NCI-H2081 treated with DMSO at 0.1 percent for 48 hours (cell line): ENCODE results near the gene MMP24OS.
A peak's percentile ranks its signal among the peaks of the same experiment; 100 is the strongest.

Source experiments
- DNase-seq: peaks from one replicate; lab custom pipeline; 2025; lab: John Stamatoyannopoulos, UW

MMP24OS gene

DNA sequence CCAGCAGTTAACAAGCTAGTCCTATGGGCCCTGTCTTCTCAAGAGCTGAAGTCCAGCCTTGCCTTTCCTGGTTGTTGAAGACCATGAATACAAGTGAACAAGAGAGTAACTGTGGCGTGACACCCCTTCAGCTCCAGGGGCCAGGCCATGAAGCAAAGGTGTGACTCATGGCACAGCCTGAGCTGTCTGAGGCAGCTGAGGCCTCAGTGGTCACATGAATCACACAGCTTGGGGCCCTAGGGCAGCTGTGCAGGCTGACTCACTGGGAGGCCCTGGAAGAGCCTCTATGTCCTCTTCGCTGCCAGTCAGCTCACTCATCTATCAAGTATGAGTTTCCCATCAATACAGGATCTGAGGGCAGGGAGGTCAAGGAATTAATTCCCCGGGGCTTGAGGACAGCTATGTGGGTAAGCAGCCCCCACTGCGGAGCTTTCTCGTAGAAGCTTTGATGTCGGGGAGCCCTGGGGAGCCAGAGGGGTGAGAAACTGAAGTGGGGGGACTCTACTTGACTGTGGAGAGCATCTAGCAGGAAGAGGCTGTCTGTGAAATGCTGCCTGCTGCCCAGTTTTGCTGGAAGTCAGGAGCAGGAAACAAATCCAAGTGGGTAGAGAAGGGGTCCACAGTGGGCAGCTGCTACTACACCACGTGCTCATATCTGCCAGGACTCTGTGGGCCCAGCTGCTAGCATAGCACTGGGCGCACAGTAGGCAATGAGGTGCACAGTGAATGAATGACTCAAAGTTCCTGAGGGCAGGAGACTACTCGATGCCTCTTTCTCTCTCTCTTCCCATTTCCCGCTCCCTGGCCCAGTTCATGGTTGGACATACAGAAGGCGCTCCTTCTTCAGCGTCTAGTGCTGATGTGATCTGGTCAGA, 28.0 kb upstream of the MMP24OS start:
- no peak for DNase-seq

DNA sequence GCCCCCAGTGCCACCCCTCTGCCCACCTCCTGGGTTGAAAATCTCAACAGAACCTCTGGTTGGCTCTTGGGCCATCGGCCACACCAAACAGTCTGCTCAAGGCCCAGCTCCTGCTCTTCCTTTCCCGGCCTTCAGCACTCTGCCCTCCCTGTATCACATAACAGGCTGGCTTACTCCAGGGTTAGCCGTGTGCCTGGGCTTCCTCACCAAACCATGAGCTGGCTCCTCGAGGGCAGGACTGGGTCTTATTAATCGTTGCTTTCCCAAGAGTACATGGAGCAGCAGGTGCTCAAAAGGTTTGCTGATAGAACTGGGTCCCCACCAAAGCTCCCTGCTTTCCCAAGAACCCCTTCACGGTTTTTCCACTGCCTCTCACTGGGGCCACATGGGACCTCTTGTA, 27.0 kb upstream of the MMP24OS start:
- DNase-seq: no peak

DNA sequence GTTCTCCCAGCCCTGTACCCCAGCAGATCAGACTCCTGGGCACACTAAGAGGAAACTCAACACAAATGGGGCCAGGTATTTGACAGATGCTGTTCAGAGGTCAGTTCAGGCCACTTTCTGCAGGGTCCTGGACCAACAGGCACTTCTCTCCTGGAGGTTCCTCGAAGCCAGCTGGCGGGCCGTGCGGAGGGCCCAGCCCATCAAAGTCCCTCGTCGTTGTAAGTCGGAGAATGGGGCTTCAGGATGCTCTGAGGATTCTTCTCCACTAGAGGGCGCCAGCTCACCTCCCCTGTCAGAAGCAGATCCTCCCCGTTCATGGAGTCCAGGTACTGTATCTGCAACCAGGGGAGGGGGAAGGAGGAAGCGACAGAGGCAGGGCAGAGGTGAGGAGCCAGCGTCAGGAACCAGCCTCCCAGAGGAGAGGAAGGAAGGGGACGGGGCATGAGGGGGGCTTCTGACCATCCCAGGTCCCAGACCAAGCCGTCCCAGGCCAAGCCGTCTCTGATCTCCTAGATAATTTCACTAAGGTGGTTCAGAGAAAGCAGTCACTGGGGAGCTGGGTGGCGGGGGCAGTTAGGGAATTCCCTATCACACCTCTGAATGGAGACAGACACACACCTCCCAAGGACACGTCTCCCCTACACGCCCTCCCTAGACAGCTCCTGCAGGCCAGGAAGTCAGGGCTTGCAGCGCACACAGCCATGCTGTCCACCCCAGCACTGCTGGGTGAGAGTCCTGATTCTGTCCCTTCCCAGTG, 26.0 kb upstream of the MMP24OS start:
- DNase-seq: peak; percentile 68

DNA sequence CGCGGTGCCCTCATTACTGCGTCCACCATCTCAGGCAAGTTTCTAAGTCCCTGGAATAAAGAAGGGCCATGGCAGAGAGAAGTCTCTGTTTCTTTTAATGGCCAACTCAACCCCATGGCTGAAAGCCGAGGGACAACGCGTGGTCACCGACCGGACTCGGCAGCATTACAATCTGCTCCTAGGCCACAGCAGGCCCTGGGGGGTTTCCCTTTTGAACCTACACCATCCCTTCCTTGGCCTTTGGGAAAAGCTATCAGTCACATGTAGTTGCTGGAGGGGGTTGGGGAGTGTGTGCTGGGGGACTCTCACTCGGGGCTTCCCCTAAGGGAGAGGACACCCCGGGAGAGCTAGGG, 25.4 kb upstream of the MMP24OS start:
- no peak for DNase-seq

DNA sequence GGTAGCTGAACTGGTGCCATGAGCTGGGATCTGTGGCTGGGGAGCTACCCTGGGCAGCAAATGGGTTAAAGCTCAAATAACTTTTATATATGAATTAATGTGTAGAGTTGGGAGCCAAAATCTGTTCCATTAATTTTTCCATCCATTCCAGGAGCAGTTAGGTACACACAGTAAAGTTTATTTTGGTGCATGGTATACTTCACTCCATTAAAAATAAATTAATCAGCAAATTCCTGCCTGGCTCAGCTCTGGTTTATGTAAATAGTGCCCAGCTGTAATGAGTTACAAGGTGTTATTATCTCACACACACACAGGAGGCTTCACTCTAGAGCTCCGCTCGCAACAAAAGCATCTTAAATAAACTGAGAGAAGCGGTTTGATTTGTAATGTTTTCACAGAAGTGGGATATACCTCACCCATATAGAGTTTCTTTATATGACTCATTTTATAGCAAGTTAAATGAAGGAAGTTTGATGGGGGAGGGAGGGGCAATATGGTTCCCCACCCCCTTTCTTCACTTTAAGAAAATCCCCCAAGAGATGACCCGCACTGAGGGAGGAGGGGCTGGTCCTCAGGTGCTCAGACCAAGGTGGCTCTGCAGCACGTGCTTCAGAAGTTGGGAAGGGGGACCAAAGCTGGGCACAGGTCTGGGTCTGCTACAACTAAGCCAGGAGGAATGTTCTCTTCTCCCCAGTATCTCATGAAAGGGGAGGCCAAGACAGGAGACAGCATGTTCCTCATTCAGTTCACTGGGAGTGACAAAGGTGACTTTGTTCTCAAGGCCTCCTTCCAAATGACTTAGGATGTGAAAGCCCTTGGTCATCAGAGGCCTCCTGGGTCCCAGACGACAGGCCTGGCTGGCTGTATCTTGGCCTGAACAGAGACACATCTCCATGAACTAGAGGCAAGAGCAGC, 24.8 kb upstream of the MMP24OS start:
- no peak for DNase-seq

DNA sequence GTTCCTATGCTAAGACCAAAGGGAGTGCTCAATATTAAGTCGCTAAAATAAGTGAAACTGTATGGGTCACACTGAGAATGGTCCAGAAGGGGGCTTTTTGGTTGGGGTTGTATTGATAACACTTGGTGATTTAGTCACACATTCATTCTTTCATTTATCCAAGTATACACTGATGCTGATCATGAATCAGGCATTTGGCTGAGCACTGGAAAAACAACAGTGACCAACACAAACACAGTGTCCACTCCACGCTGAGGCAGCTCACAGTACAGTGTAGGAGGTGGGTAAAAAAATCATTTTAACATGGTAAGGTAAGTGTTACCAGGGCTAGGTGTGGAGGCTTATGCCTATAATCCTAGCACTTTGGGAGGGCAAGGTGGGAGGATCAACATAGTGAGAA, 23.5 kb upstream of the MMP24OS start:
- no peak for DNase-seq

DNA sequence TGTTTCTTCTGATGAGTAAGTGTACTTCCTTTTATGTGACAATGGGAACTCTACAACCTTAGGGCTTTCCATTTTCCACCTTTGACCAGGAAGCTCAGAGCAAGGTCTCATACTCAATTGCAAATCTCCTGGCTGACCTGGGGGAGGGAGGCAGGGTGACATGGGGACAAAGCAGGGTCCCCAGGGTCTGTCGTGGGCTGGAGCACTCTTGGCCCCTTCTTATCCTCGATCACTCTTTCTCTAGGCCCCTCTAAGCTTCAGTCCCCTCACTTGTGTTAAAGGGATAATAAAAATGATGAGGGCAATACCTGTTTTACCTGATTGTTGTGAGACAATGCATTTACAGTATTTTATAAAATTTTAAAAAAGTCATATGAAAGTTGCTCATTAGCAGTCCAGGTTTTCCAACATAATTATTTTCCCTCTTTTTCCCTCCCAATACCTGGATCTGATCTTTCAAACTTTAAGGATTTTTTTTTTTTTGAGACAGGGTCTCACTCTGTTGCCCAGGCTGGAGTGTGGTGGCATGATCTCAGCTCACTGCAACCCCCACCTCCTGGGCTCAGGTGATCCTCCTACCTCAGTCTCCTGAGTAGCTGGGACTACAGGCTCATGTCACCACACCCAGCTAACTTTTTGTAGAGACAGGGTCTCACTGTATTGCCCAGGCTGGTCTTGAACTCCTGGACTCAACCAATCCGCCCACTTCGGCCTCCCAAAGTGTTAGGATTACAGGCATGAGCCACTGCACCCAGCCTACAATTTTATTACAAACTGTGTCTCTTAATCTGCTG, 22.7 kb upstream of the MMP24OS start:
- no peak for DNase-seq

DNA sequence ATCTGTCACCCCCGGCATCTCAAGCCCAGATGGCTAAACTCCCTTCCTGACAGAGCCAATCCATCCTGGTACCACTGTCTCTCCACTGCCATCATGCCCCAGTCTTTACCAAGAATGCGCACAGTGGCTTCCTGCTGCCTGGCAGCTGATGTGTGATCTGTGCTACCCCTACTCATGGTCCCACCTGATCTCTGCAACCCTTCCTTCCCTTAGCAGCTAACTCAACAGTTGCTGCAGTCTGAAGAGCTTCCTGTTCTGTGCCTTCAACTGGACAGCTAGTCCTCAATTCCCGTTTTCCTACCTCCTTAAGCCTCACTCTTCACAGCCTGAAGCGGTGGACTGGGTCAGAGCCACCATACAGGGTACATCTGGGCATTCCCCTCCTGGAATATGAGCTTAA, 21.9 kb upstream of the MMP24OS start:
- no peak for DNase-seq

DNA sequence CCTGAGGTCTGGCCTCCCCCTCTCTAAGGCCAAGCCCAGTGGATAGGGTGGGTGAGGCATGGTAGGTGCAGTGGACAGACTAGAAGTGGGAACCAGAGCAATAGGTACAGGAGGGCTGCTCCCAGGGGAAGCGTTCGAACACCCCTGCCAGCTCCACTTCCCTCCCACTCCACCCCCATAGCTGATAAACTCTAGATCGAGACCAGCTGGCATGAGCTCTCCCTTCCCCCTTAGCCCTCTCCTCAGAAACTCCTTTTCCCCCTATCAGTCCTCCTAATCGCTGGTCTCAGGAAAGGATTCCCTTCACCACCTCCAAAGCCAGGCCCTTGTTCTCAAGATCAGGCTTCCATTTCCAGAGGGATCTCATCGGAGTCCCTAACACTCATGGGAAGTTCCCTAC, 20.3 kb upstream of the MMP24OS start:
- no peak for DNase-seq

DNA sequence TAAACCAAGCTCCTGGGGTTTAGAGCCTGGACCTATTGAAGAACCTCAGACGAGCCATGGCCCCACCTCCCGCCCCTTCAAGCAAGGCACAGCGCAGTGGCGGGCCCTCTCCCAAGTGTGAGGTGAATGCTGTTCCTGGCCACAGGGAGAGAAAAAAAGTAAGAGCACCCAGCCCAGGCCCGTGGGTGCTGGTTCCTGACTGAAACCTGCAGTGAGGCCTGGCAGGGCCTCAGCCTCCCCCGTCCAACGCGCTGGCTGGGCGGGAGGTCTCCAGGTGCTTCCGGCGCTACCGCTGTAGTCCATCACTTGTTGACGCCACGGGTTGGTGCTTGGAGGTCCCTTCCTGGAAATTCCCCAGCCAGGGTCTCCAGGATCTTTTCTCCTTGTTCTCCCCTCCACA, 19.8 kb upstream of the MMP24OS start:
- DNase-seq: no peak

DNA sequence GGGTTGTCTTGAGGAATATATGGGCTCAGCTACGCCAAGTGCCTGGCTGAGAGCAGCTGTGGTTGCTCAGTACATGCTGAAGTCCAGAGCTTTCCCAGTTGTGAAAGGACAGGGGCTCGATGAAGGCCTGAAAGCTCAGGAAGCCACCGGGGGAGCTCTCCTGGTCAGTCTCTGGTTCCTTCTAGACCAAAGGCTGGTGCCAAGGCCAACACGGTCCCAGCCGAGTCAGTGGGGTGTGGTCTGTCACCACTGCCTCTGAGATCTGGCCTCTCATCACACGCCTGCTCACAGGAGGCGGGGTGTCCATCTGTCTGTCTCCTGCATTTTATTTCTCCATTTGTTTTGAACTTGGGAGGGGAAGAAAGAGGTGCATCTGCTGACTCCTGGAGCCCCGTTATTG, 19.2 kb upstream of the MMP24OS start:
- no peak for DNase-seq

DNA sequence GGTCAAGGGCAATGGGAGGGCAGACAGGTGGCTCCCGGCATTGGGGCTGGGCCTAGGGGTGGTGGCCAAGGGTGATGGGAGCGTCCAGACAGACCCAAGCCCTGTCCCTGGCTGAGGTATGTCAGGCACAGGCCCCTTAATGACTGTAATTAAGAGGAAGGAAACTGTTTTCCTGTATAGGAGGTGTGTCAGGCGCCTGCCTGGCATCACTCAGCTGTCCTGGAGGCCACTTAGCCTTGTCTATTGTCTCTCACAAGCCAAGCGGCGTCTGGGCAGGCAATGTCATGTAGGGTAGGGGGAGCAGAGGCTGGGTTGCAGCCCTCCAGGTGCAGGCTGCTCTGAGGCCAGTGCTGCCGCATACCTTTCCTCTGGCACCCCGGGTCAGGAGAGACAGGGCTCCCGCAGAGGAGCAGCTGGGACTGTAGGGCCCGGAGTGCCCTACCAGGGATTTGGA, 18.2 kb upstream of the MMP24OS start:
- no peak for DNase-seq

DNA sequence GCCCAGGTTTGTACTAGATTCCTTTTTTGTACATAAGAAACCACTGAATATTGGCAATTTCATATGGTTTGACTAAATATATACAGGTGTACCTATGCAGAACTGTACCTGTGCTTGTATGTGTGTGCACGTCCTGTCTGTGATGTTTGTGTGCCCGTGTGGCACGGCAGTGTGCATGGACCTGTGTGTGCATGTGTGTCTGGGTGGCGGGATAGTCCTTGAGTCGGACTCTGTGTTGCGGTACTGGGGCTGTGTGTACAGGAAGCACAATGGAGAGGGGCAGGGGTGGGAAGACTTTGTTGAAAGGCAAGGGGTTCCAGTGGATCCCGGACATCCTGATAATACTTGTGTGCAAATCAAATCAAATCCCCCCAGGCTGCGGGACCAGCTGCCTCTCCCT, 17.8 kb upstream of the MMP24OS start:
- DNase-seq: no peak

DNA sequence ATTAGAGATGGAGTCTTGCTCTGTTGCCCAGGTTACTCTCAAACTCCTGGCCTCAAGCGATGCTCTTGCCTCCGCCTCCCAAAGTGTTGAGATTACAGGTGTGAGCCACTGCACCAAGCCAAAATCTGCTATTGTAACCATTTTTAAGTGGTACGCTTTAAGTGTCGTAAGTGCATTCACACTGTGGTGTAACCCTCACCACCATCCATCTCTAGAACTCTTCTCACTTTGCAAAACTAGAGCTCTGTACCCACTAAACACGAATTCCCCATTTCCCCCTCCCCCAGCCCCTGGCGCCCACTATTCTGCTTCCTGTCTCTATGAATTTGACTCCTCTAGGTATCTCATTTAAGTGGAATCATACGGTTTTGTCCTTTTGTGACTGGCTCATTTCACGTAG, 17.1 kb upstream of the MMP24OS start:
- no peak for DNase-seq

DNA sequence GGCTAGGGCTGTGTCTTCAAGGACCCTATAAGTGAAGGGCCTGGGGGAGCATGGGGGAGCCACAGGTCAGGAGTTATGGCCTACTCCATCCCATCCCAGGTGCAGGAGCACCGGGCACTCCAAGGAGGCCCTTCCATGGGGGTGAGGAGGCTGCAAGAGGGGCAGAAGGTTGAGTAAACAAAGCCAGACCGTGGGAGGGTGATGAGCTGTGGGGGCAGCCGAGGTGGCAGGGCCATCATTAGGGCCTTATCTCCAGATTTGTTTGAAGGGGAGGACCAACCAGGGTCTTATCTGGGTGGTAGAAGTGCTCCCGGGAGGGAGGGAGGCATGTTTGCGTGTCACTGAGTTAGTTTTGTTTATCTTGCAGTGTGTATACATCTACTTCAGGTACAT, 16.4 kb upstream of the MMP24OS start:
- DNase-seq: no peak

DNA sequence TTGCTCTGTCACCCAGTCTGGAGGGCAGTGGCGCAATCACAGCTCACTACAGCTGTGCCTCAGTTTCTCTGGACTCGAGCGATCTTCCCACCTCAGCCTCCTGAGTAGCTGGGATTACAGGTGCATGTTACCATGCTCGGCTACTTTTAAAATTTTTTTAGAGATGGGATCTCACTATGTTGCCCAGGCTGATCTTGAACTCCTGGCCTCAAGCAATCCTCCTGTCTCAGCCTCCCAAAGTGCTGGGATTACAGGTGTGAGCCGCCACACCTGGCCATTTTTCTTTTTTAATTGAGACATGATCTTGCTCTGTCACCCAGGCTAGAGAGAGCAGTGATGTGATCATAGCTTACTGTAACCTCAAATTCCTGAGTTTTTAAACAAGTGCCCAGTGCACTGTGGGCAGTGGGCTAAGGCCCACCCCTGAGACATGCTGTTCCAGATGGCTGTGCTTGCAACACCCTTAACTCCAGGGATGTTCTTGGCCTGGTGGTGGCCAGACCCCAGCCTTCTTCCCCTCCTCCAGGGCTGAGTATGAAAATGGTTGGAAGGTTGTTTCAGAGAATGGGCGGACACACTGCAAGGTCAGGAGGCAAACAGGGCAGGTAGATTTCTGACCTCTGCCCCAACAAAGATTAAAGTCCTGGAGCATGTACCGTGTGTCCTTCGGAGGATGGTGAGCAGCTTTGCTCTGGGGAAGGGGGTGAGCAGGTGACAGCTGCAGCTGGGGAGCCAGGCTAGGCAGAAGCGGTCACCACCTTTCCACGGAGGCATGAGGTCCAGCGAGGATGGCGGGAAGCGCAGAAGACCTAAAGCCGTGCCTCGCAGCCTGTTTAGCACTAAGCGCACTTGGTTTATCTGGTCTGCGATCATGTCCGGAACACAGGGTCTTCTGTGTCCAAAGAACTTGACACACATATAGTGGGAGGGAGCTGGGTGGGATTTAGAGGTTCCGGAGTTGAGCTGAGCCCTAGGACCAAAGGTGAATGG, 15.7 kb upstream of the MMP24OS start:
- DNase-seq: no peak

DNA sequence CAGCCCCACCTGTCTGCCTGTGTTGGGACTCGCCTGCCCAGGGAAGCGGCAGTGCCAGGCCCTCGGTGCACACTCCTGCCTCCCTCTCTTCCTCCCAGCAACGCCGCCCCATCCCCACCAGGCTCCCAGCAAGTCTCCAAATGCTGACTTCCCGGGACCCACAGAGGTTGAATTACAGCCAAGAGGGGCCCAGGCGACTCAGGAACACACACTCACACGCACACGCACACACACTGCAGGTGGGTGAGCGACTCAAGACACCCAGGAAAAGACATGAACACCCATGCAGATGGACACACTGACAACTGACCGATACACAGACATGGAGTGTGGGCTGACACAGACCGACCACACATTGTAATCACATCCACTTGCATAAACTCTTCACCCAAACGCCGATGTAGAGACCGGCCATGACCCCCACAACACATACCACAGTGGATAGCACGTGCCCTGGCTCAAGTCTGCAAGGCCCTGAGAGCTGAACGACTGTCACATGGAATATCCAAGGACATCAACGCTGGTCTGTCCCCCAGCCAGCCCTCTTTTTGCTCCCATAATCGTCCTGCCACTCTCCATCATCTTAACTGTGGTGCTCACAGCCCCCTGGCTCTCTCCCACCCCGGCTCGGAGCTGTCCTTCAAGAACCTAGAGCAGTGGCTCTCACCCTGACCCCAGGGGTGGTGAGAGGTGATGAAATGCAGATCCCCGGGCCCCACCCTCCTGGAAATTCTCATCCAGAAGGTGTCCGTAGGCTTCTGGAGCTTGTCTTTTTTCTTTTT, 14.8 kb upstream of the MMP24OS start:
- DNase-seq: no peak

DNA sequence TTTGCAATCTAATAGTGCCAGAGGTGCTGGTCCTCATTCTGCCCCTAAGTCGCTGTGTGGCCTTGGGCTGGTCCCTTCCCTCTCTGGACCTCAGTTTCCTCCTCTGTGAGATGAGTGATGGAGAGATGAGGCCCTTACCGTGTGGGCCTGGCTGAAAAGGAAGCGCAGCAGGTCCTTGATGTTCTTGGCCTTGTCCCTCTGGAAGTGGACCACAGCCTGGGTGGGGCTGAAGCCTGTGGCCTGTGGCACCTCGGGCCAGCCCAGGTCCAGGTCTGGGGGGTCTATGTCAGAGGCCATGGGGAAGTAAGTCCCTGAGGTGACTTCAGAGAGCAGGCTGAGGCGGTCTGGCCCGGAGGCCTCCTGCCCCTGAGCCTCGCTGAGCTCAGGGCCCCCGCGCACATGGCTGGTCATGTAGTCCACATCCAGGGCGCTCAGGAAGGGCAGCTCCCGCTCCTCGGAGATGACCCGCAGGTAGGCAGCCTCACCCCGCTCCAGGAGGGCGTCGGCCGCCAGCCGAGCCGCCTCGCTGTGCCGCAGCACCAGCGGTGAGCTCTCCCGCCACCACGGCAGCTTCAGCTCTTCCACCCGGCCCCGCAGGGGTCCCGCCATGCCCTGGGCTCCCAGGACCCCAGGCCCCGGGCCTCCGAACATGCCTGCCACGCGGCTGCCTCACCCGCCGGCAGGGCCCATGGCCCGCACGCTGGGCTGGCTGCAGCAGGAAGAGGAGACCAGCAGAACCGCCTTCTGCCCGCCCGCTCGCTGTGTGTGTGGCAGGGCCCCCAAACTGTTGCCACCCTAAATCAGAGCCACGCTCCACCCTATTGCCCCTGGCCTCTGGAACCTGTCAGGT, 14.0 kb upstream of the MMP24OS start, which contains the start of gene FAM83C:
FAM83C (minus strand) TSS at position 772 of the 850 bp plus-strand sequence; CDS start at position 651, 121 bp downstream.
- no peak for DNase-seq
